OCI-LY1 (cell line): Measurements from ENCODE around the gene NLRP9.

ENCODE experiments used
- EZH2 ChIP-seq: fragments of 200-600 bp; sonication (generic), shearing (Covaris generic); IDR thresholded peaks from 2 replicates; pipeline ENCODE4 v1.8.0; 2017; ENCODE audit warnings: borderline replicate concordance, mixed run types, mild to moderate bottlenecking, antibody characterized with exemption, low read length, moderate library complexity, mixed read lengths
- TF ChIP-seq, protein P1 (sequence below): fragments of 200-600 bp; sonication (generic), shearing (Covaris generic); IDR thresholded peaks from 2 replicates; pipeline ENCODE4 v1.5.1; 2017; ENCODE audit warnings: mild to moderate bottlenecking, antibody characterized with exemption, low read length, moderate library complexity, mixed read lengths

DNA sequence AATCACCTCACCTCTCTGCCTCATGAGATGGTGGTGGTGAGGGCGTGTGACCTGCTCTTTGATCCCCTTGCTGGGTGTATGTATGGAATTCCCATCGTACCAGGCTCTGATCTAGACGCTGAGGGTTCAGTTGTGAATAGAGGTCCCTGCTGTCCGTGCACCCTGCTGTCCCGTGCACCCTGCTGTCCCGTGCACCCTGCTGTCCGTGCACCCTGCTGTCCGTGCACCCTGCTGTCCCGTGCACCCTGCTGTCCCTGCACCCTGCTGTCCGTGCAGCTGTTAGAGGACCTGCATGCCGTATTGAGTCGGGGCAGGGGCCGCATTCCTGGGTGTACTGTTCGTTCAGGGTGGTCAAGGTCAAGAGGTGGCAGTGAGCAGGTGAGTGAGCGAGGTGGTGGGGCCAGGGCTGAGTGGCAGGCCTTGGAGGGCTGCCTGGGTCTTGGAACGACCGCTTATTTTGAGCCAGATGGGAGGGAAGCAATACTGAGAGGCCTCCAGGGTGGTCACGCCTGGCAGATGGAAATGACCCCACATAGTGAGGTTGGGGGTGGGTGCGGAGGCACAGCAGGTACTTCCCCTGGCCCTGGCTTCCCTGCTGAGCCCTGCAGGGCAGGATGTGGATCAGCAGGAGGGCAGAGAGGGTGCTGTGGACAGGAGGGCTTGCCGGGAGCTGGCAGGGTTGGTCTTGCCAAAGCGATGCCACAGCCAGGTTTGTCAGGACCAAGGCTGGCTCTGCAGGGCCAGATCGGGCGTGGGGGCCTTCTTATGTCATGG is 67.7 kb downstream of the NLRP9 start:
- TF ChIP-seq, protein P1, sequence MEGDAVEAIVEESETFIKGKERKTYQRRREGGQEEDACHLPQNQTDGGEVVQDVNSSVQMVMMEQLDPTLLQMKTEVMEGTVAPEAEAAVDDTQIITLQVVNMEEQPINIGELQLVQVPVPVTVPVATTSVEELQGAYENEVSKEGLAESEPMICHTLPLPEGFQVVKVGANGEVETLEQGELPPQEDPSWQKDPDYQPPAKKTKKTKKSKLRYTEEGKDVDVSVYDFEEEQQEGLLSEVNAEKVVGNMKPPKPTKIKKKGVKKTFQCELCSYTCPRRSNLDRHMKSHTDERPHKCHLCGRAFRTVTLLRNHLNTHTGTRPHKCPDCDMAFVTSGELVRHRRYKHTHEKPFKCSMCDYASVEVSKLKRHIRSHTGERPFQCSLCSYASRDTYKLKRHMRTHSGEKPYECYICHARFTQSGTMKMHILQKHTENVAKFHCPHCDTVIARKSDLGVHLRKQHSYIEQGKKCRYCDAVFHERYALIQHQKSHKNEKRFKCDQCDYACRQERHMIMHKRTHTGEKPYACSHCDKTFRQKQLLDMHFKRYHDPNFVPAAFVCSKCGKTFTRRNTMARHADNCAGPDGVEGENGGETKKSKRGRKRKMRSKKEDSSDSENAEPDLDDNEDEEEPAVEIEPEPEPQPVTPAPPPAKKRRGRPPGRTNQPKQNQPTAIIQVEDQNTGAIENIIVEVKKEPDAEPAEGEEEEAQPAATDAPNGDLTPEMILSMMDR, result no peak
- no peak for TF ChIP-seq EZH2
